Mesendoderm (in vitro differentiated cells): Measurements from ENCODE around the gene MGAM2.

ENCODE experiments used
- DNase-seq: peaks from one replicate; pipeline ENCODE4 v3.0.0; 2013
- H2AK5ac ChIP-seq: 2 replicates; pipeline ENCODE4 v1.6.1; 2013; ENCODE audit warnings: low read length, inconsistent platforms
- H2BK120ac ChIP-seq: 2 replicates; pipeline ENCODE4 v1.6.1; 2013; ENCODE audit warnings: low read depth, mild to moderate bottlenecking, low read length, moderate library complexity, mixed read lengths
- H2BK15ac ChIP-seq: replicated peaks from 2 replicates; pipeline ENCODE4 v1.6.1; 2013; ENCODE audit warnings: low read depth, mild to moderate bottlenecking, moderate library complexity
- H2BK5ac ChIP-seq: 2 replicates; pipeline ENCODE4 v1.6.1; 2013; ENCODE audit warnings: low read length, inconsistent platforms
- H3K18ac ChIP-seq: 2 replicates; pipeline ENCODE4 v1.6.1; 2013; ENCODE audit warnings: mild to moderate bottlenecking, low read length, mixed read lengths
- H3K23ac ChIP-seq: one replicate; pipeline ENCODE4 v1.6.1; 2013; ENCODE audit warnings: low read length
- H3K27ac ChIP-seq: 2 replicates; pipeline ENCODE4 v1.5.1; 2013; ENCODE audit warnings: low read depth, mild to moderate bottlenecking, inconsistent platforms, low read length, moderate library complexity
- H3K27me3 ChIP-seq: 2 replicates; pipeline ENCODE4 v1.6.1; 2013; ENCODE audit warnings: low read length, control low read depth, mild to moderate bottlenecking, inconsistent platforms; ENCODE audit not compliant: insufficient read depth, poor library complexity
- H3K36me3 ChIP-seq: 2 replicates; pipeline ENCODE4 v1.6.1; 2013; ENCODE audit warnings: low read length, inconsistent platforms; ENCODE audit not compliant: control insufficient read depth, insufficient read depth
- H3K4ac ChIP-seq: one replicate; pipeline ENCODE4 v1.6.1; 2013; ENCODE audit warnings: low read depth, mild to moderate bottlenecking, low read length, moderate library complexity
- H3K4me1 ChIP-seq: 2 replicates; pipeline ENCODE4 v1.6.1; 2013; ENCODE audit warnings: low read depth, low read length, inconsistent platforms; ENCODE audit not compliant: control insufficient read depth
- H3K4me2 ChIP-seq: 2 replicates; pipeline ENCODE4 v1.6.1; 2013; ENCODE audit warnings: low read length
- H3K4me3 ChIP-seq: 2 replicates; pipeline ENCODE4 v1.5.1; 2013; ENCODE audit warnings: mild to moderate bottlenecking, low read length
- H3K56ac ChIP-seq: one replicate; pipeline ENCODE4 v1.6.1; 2013; ENCODE audit warnings: low read length
- H3K79me1 ChIP-seq: 2 replicates; pipeline ENCODE4 v1.6.1; 2013; ENCODE audit warnings: low read length, inconsistent platforms
- H3K79me2 ChIP-seq: 2 replicates; pipeline ENCODE4 v1.6.1; 2013; ENCODE audit warnings: mild to moderate bottlenecking, low read length; ENCODE audit not compliant: control insufficient read depth, insufficient read depth
- H3K9ac ChIP-seq: 2 replicates; pipeline ENCODE4 v1.6.1; 2013; ENCODE audit warnings: low read length, inconsistent platforms
- H4K5ac ChIP-seq: one replicate; pipeline ENCODE4 v1.6.1; 2013; ENCODE audit warnings: low read length
- H4K8ac ChIP-seq: one replicate; pipeline ENCODE4 v1.6.1; 2013; ENCODE audit warnings: low read depth, mild to moderate bottlenecking, control low read depth, low read length, moderate library complexity
- WGBS: extraction: QIAGEN DNeasy Blood & Tissue Kit; methylation state at CpG from one replicate; pipeline ENCODE4 v1.1.7; 2013; ENCODE audit warnings: low lambda C conversion rate, missing lambda C conversion rate; ENCODE audit not compliant: insufficient coverage; ENCODE audit errors: extremely low coverage; 5-methylcytosine and 5-hydroxymethylcytosine counted together

Gene MGAM2

GRCh38 chr7:142168746-142169145 is 57.2 kb downstream of the MGAM2 start:
- Histone ChIP-seq H3K56ac (no peak overlapping the region), H2BK5ac (no peak overlapping the region), H2BK15ac (no peak overlapping the region), H3K36me3 (no peaks in the 10 kb centered on the region), H4K5ac (no peak overlapping the region), H3K27ac (no peak overlapping the region), H2BK120ac (no peak overlapping the region), H2AK5ac (no peak overlapping the region), H3K18ac (no peak overlapping the region), H3K9ac (no peak overlapping the region), H3K79me2 (no peaks in the 10 kb centered on the region), H3K27me3 (no peaks in the 10 kb centered on the region), H3K4ac (no peak overlapping the region), H3K79me1 (no peaks in the 10 kb centered on the region), H3K23ac (no peak overlapping the region), H3K4me3 (no peak overlapping the region), H4K8ac (no peak overlapping the region), H3K4me1 (no peaks in the 10 kb centered on the region), H3K4me2 (no peak overlapping the region)
- no peak for DNase-seq
- WGBS: no CpG with 5 or more reads among the region's 2 CpGs

- Histone ChIP-seq H3K23ac (no peak overlapping the region), H3K4ac (no peak overlapping the region), H3K9ac (no peak overlapping the region), H4K5ac (no peak overlapping the region), H3K56ac (no peak overlapping the region), H2BK120ac (no peak overlapping the region), H3K79me1 (no peaks in the 10 kb centered on the region), H3K79me2 (no peaks in the 10 kb centered on the region), H3K27me3 (no peaks in the 10 kb centered on the region), H2BK5ac (no peak overlapping the region), H3K27ac (no peak overlapping the region), H3K18ac (no peak overlapping the region), H4K8ac (no peak overlapping the region), H3K36me3 (no peaks in the 10 kb centered on the region), H3K4me3 (no peak overlapping the region), H3K4me1 (no peaks in the 10 kb centered on the region), H2AK5ac (no peak overlapping the region), H3K4me2 (no peak overlapping the region), H2BK15ac (no peak overlapping the region)
- no CpG with 5 or more reads among the region's 4 CpGs for WGBS
- peak; percentile 27 for DNase-seq
These were observed 61.4 kb downstream of the MGAM2 start for GRCh38 chr7:142172932-142173331.

- no peak overlapping the region for H3K4ac ChIP-seq
- no CpG with 5 or more reads among the region's 2 CpGs for WGBS
These were observed 62.9 kb downstream of the MGAM2 start for GRCh38 chr7:142174441-142174840.

GRCh38 chr7:142175594-142175993 is 64.1 kb downstream of the MGAM2 start:
- Histone ChIP-seq H3K79me1 (no peaks in the 10 kb centered on the region), H3K4ac (no peak overlapping the region), H2AK5ac (no peak overlapping the region), H4K5ac (no peak overlapping the region), H3K79me2 (no peaks in the 10 kb centered on the region), H3K4me3 (no peak overlapping the region), H4K8ac (no peak overlapping the region), H3K27ac (no peak overlapping the region), H3K18ac (no peak overlapping the region), H3K56ac (no peak overlapping the region), H3K36me3 (no peaks in the 10 kb centered on the region), H2BK120ac (no peak overlapping the region), H3K4me1 (no peaks in the 10 kb centered on the region), H3K9ac (no peak overlapping the region), H2BK15ac (no peak overlapping the region), H3K27me3 (no peaks in the 10 kb centered on the region), H3K4me2 (no peak overlapping the region), H2BK5ac (no peak overlapping the region), H3K23ac (no peak overlapping the region)
- whole genome bisulfite sequencing: no CpG with 5 or more reads among the region's 3 CpGs
- DNase-seq: no peak

More at GRCh38 chr7:142174441-142174840, 62.9 kb downstream of the MGAM2 start:
- H3K27ac ChIP-seq: no peak overlapping the region
- H2BK120ac ChIP-seq: no peak overlapping the region
- no peaks in the 10 kb centered on the region for H3K79me2 ChIP-seq
- no peak overlapping the region for H2BK15ac ChIP-seq
- no peak overlapping the region for H3K23ac ChIP-seq
- no peaks in the 10 kb centered on the region for H3K36me3 ChIP-seq
- DNase-seq: no peak
- H3K27me3 ChIP-seq: no peaks in the 10 kb centered on the region
- no peaks in the 10 kb centered on the region for H3K4me1 ChIP-seq
- no peak overlapping the region for H3K18ac ChIP-seq
- H4K8ac ChIP-seq: no peak overlapping the region
- H3K9ac ChIP-seq: no peak overlapping the region
- no peak overlapping the region for H3K4me3 ChIP-seq
- no peak overlapping the region for H2BK5ac ChIP-seq
- no peaks in the 10 kb centered on the region for H3K79me1 ChIP-seq
- no peak overlapping the region for H4K5ac ChIP-seq
- H3K56ac ChIP-seq: no peak overlapping the region
- no peak overlapping the region for H3K4me2 ChIP-seq
- H2AK5ac ChIP-seq: no peak overlapping the region

GRCh38 chr7:142176901-142177300 is 65.4 kb downstream of the MGAM2 start:
- H3K4ac ChIP-seq: no peak overlapping the region
- no peaks in the 10 kb centered on the region for H3K4me1 ChIP-seq
- H2BK15ac ChIP-seq: no peak overlapping the region
- no CpG with 5 or more reads among the region's 1 CpG for WGBS
- H3K4me3 ChIP-seq: no peak overlapping the region
- no peaks in the 10 kb centered on the region for H3K27me3 ChIP-seq
- H3K79me1 ChIP-seq: no peaks in the 10 kb centered on the region
- no peak overlapping the region for H3K18ac ChIP-seq
- H3K56ac ChIP-seq: no peak overlapping the region
- no peak overlapping the region for H3K4me2 ChIP-seq
- H2AK5ac ChIP-seq: no peak overlapping the region
- H2BK120ac ChIP-seq: no peak overlapping the region
- no peaks in the 10 kb centered on the region for H3K36me3 ChIP-seq
- no peak overlapping the region for H4K5ac ChIP-seq
- H3K27ac ChIP-seq: no peak overlapping the region
- no peak overlapping the region for H3K9ac ChIP-seq
- H4K8ac ChIP-seq: no peak overlapping the region
- H2BK5ac ChIP-seq: no peak overlapping the region
- H3K23ac ChIP-seq: no peak overlapping the region
- H3K79me2 ChIP-seq: no peaks in the 10 kb centered on the region
- no peak for DNase-seq

- Histone ChIP-seq H3K79me1 (no peaks in the 10 kb centered on the region), H3K23ac (no peak overlapping the region), H3K4me1 (no peaks in the 10 kb centered on the region), H3K27ac (no peak overlapping the region), H4K8ac (no peak overlapping the region), H3K27me3 (no peaks in the 10 kb centered on the region), H2AK5ac (no peak overlapping the region), H2BK5ac (no peak overlapping the region), H2BK120ac (no peak overlapping the region), H2BK15ac (no peak overlapping the region), H3K56ac (no peak overlapping the region), H3K9ac (no peak overlapping the region), H3K4ac (no peak overlapping the region), H3K4me2 (no peak overlapping the region), H3K18ac (no peak overlapping the region), H3K79me2 (no peaks in the 10 kb centered on the region), H4K5ac (no peak overlapping the region), H3K36me3 (no peaks in the 10 kb centered on the region), H3K4me3 (no peak overlapping the region)
- no peak for DNase-seq
These were observed 66.4 kb downstream of the MGAM2 start for GRCh38 chr7:142177869-142178268.
